Inflammatory macrophage treated with lipopolysaccharide for 1 hour (primary cell): Measurements from ENCODE around the gene VSTM2L.

ENCODE experiments used
- DNase-seq, 2 donors: peaks; one replicate each; pipeline ENCODE4 v3.0.0-alpha.2; 2020 to 2022

VSTM2L gene

DNA sequence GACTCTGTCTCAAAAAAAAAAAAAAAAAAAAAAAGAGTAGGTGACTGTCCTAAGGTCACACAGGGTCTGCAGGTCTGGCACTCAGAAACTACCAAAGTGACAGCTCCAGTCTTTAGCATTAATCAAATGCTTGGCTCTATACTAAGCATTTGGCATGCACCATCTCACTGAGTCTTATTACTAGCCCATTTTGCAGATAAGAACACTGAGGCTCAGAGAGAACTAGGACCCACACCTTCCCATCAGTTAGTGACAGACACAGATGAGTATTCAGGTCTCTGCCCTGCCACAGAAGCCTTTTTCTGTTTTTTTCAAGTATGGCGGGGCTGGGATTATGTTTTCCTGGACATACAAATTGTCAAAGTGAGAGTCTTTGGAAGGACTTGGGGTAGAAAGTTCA lies 23.1 kb upstream of the VSTM2L start:
- DNase-seq: no peak

DNA sequence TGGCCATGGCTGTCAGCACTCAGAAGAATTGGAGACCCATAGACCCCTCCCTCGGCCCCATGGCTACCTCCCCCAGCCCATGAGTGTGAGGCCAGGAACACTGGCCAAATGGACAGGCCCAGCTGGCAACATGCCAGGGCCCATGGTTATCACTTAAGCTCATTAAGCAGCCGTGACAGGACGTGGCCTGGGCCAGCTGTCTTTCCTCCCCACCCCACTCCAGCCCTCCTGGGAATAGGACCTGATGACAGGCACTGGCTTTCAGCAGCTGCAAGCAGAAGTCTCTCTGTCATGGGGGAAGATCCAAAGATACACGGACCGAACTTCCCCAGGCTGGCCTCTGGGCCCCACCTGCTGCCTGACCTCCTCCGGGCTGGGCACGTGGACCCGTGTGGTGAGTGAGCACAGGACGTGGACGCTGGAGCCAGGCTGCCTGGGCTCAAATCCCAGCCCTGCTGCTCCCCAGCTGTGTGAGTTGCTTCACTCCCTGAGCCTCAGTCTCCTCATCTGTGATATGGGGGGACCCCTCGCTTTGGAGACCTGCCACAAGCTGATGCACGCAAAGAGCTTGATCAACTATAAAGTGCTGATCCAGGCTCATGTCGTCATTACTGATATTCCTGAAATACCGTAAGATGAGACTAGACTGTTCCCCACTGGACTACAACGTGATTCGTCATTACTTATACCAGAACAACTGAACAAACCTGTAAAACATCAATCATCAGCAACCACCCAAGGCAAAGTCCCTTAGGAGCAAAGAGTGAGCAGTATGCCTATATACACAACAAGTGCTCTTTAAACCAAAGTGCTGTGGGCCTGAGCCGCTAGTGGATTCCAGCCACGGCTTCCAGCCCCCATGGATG lies 22.0 kb upstream of the VSTM2L start:
- DNase-seq: no peak

DNA sequence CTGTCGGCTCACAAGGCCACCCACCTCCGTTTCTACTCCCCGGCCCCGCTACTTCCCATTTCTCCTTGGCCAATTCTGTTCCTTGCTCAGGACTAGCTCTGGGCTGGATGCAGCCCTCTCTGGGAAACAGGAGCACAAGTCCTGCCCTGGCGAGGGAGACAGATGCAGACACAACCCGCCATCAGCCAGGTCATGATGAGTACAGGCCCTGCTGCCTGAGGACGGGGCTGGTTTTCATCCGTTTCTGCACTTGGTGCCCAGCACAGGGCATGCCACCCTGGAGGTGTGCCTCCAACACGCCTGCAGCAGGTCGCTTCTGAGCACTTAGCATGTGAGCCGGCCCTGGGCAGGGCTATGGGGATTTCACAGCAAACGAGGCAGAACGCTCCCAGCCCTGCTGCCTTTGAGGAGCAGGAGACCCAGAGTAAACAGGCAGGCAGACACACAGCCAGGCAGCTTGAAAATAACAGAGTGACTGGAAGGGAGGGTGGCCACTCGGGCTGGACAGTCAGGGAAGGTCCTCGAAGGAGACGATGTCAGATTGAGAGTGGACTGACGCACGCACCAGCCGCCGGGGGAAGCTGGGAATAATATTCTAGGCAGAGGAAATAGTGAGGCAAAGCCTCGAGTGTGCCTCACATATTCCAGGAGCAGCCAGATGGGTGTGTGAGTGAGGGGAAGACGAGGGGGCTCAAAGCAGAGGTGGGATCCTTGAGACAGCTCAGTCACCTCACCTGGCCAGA lies 21.2 kb upstream of the VSTM2L start:
- DNase-seq: no peak

DNA sequence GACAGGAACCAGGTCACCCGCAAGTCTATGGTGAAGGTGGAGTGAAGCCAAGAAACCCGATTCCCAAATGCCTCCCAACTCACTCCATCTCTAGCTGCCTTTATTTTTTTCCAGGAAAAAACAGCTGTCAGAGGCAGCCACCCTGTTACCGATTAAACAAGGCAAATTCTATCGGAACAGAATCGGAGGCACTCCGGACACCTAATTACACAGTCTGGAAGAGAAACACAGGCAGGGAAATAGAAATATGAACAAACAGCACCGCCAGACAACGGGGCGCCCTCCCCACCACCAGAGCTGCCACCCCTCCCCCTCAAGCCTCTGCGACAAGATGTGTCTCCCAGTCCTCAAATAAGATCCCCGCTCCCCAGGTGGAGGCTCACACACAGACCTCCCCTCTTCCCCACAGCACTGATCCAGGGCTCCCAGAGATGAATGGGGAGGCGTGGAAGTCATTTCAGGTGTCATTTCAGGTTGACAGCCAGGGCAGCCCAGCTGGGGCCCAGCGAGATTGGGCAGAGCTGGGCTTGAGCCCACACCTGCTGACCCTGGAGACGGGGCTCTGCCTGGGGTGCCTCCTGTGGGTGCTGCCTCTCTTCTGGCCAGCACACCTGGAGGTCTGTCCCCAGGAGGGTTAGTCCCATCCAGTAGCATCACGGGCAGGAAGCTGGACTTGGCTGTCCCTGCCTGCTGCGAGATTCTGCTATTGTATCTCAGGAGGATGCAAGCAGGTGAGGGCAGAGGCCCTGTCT lies 19.8 kb upstream of the VSTM2L start:
- no peak for DNase-seq

DNA sequence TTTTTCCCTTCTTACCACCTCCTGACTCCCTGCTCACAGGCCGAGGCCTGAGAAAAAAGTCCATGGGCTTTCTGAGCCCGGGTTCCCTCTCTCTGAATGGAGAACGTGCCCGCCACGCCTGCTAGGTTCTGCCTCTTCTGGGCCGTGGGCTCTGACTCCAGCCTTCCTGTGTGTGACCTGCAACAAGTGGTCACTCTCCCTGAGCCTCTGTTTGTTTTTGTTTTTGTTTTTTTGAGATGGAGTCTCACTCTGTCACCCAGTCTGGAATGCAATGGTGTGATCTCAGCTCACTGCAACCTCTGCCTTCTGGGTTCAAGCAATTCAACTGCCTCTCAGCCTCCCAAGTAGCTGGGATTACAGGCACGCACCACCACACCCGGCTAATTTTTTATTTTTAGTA lies 17.9 kb upstream of the VSTM2L start:
- DNase-seq: no peak

DNA sequence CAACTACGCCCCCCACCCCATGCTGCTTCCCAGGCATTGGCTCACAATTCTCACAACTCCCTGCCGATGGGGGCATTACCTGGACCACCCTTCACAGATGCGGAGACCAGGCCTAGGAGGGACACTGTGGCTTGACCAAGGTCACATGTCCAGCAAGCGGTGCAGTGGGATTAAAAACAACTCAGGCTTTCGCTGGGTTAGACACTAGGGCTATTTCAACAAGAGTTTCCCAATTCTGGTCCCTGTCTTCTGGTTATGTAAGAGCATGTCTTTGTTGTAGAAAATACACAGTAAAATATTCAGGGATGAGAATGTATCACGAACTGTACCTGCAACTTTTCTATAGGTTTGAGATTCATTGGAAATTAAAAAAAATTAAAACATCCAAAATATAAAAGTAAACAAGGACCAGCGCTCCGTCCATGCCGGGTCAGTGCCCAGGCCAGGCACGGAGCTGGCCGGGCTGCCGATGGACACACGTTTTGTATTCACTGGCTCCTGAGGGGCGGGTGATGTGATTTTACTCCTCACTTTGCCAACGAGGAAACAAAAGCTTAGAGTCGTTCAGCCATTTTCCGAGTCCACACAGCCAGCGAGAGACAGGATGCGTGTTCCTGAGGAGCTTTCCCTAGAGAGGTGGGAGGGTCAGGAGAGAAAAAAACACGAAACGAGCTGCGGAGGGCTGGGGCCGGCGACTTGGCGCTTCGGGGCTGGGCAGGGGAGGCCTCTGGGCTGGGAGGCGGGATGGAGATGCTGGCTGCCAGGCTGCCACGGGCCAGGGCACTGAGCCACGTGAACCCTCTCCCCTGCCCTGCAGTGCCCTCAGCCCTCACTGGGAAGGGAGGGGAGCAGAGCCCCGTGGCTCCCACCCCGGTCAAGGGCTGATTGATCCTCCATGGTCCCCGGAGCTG lies 17.1 kb upstream of the VSTM2L start:
- no peak for DNase-seq

DNA sequence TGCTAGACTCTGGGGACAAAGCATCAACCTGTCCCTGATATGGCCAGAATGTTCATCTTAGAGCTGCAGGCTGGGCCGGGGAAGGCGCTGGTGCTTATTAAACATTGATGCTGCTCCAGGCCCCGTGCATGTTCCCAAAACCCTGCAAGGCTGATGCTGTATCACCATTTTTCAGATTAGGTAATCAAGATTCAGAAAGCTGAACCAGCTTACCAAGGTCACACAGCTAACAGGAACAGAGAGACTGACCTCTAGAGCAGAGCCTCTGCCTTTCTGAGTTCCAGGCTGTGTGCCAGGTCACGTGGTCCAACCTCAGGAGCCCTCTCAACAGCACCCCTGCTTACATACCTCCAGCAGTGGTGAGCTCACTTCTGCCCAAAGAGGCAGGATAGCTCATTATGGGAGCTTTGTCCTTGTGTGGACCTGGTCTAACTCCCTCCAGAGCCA lies 16.1 kb upstream of the VSTM2L start:
- no peak for DNase-seq

DNA sequence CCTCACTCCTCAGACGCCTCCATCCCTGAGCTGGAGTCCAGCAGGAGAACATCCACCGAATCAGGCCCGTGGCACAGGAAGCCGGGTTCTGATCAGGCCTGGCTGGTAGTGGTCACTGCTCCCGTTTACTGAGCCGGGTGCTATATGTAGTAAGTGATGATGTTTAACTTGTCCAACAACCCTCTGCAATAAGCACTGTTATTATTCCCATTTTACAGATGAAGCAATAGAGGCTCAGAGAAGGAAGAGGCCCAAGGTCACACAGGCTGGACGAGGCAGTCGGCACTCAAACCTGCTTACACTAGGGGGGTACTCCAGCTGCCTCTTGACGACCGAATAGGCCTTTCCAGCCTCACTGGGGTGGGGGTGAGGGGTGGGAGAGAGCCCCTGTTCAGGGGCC lies 14.3 kb upstream of the VSTM2L start:
- no peak for DNase-seq

DNA sequence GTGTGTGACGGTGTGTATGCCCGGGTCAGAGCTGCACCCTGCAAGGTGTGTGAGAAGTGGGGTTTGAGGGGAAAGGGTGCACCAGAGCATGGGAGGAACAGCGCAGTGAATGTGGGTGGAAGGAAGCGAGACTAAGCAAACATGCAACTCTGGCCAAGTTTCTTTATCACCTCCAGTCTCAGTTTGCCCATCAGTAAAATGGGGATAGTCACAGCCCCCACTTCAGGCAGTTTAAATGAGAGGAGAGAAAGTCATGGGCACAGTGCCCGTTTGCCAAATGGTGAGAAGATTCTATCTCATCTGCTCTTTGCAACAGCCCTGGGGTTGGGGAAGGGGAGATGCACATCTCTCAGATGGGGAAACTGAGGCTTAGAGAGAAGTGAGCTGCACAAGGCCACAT lies 12.8 kb upstream of the VSTM2L start:
- DNase-seq: no peak

DNA sequence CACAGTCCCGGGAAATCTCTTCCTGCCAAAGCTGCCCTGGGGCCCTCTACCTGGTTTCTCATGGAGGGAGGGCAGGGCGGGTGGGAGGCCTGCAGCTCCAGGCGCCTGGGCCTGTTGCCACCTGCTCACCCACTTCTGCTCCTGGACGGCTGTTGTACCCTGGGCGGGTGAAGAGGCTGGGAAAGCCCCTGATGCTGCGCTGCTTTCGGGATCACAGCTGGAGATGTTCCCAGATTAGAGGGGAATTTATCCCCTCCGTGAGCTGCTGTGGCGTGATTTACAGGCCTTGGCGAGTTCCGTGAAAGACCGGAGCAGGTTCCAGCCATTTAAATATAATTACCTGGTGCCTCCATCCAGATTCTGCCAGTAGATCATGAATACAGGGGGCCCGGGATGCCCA lies 12.3 kb upstream of the VSTM2L start:
- DNase-seq: no peak

DNA sequence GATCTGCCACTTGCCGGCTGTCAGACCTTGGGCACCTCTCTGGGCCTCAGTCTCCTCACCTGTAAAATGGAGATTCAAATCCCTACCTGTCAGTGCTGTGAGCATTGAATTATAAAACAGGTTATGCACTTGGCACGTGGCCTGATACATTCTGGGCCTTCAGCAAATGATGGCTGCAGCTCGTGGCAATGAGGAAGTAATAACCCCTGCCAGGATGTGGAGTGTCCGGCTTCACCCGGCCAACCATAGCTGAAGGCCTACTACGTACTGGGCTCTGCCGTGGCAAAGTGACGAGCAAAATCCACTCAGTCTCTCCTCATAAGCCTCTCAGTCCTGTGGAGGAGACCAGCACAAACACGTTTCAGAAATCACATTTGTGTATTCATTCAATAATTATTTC lies 10.9 kb upstream of the VSTM2L start:
- DNase-seq: no peak

DNA sequence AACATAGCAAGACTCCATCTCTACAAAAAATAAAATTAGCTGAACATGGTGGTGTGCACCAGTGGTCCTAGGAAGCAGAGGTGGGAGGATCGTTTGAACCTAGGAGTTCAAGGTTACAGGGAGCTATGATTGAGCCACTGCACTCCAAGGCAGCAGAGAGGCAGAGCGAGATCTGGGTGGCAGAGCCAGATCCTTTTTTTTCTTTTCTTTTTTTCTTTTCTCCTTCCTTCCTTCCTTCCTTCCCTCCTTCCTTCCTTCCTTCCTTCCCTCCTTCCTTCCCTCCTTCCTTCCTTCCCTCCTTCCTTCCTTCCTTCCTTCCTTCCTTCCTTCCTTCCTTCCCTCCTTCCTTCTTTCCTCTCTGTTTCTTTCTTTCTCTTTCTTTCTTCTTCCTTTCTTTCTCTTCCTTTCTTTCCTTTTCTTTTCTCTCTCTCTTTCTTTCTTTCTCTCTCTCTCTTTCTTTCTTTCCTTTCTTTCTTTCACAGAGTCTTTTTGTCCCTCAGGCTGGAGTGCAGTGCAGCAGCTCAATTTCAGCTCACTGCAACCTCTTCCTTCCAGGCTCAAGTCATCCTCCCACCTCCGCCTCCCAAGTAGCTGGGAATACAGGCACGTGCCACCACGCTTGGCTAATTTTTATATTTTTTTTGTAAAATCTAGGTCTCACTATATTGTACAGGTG lies 9.2 kb upstream of the VSTM2L start:
- no peak for DNase-seq

DNA sequence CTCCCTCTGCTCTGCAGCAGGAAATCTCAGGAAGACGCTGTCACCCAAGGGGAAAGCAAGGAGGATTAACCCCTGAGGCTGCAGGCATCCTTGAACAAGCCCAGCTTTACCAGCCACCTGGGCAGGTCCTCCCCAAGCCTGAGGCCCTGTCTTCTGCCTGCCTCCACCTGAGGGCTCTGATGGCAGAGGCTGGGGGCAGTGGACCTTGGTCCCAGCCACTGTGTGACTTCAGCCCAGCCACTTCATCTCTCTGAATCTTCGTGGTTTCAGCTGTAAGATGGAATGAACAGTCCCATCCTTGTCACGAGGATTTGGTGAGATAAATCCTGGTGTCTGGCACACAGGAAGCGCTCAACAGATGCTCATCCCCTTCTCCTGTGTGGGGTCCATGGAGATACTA lies 8.5 kb upstream of the VSTM2L start:
- no peak for DNase-seq

DNA sequence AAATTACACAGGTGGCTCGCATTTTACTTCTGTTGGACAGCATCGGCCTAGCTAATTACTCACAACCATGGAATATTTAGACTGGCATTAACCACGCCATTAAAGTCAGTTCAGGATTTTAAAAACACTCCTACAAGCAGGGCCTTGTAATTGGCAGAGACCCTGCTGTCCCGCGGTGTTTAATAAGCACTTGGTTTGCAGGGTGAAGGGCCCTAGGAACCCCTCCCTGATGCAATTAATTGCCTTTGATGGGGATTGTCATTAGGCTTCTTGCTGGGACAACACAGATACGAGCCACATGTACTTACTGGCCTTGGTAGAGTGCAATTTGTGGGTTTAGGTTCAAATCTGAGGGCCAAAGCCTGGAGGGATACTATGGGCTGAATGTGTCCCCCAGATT lies 7.8 kb upstream of the VSTM2L start:
- DNase-seq: no peak

DNA sequence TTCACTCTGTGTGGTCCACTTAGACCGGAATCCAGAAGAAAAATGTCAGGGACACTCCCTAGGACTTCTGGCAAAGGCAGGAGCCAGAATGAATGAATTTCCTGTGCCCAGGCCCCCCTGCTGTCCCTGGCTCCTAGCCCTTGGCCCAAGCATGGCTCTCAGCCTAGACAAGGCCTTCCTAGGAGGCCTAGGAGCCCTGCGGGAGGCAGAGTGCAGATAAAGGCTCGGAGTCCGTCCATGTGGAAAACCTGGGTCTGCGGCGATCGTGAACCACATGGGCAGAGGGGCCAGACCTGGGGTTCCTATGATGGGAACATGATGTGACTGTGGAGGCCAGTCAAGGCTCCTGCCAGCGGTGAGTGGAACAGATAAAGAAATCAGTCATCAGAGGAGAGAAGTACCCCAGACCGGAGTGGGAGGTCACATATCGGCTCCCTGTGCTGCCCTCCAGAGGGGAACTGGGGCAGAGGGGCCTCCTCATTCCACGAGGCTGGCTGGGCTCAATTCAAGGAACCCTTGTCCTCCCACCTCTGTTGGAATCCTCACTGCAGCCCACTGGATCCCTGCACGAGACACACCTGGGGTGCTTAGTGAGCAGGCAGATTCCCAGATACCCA lies 5.9 kb upstream of the VSTM2L start:
- no peak for DNase-seq

DNA sequence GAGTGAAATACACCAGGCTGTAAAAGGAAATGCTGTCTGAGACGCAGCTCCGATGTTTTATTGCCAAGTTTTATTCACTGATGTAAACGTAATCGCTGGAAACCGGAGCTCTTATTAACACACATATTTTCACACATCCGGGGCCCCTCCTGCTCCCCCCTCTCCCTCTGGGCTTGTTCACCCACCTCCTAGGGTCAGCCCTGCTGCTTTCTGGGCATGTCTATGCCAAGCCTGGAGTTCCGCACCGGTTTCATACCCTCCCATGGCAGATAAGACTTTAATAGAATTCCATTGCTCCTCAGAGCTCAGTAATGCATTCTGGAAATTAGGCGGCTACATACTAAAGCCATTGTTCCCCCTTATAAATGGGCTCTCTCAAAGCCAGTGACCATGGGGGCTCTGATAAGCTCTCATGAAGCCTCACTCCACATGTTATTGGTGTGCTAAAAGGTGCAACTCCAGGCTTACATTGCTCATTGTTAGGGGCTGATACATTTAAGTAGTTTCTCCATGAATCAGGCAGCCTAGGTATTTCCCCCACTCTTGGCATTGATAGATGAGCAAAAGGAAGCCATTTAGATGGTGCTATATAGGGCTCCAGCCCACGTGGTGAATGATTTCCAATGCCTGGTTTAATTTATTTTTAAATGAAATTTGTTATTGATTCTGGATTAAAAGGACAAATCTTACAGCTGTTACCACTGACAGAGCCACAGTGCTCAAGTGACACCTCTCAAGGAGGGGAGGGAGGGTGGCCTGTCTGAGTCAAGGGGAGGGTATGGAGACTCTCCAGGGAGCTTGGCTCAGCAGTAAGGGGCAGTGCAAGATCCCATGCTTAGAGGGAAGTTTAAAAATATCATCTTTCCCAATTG lies 4.5 kb upstream of the VSTM2L start:
- DNase-seq: no peak

DNA sequence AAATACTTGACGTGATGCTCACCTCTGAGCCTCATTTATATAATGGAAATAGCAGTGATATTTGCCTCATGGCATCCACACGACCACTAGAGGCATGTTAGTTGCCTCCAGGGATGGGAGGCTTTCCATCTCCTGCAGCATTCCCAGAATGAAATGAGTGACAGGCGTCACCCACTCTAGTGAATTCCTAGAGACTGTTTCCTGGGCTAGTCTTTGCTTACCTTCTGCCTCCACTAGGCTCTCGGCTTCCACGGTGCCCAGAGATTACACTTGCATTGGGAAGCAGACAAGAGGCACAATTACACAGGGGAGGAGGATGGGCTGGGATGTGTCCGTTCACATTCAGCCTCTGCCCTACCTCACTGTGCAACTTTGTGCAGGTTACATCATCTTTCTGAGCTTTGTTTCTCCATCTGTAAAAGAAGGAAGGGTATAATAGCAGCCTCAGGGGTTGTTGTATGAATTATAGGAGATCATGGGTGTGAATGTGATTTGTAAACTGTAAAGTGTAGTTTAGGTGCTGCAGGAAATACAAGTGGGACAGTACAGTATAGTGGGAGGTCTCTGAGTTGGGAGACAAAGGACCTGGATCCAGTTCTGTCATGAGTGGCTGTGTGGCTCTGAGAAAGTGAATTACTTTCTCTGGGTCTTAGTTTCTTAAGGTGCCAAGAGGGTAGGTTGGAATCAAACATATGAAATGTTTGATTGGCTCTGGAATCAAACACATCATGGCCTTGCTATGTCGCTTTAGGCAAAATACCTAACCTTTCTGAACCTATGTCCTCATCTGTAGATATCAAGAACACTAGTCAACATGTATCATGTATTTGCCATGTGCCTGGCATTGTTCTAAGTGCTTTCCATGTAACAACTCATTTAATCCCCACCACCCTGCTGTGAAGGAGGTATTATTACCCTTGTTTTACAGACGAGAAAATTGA lies 3.6 kb upstream of the VSTM2L start:
- no peak for DNase-seq

DNA sequence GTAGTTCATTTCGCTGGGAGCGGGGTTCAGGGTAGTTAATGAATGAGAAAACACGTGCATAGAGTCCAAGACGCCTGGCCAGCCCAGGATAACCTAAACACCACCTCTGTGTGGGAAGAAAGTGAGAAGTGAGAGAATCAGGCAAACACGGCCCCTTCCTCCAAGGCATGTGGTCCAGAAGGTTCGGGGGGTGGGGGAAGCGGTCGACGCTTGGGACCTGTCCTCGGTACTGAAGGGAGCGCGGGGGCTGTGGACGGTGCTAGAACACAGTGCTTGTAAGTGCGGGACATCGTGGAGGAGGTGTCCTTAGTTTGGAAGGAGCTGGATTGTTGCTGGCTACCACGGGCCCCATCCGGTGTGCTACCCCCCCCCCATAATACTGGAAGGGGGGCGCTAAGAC lies 1.7 kb upstream of the VSTM2L start:
- DNase-seq: no peak
